ENCODE data around the gene ATP6V0C.

GRCh38 chr16:2470603-2471015 lies 43.1 kb upstream of the ATP6V0C start:
- no peak for TF ChIP-seq POLR2A (IDR thresholded peaks at IDR 0.05)
- TF ChIP-seq CTCF (IDR thresholded peaks at IDR 0.05), result no peak

Data from breast epithelium (tissue), 3 donors.